Measurements from ENCODE around the gene NEK11. TPM values are rescaled to one million over a fixed set of nuclear protein-coding genes. Genes with fewer than 3 reads are reported as not detected.

Gene NEK11
- total RNA-seq, 1 experiment from 2014 or later: 13.2 TPM

GRCh38 chr3:131317667-131318066 is 291.0 kb downstream of the NEK11 start:
- H3K79me2 ChIP-seq (ENCODE audit: low read depth): no peaks in the 10 kb centered on the region
- H2AFZ ChIP-seq: no peak overlapping the region
- no peaks in the 10 kb centered on the region for H4K20me1 ChIP-seq (ENCODE audit: insufficient read depth)
- no peaks in the 10 kb centered on the region for H3K27me3 ChIP-seq (ENCODE audit: insufficient read depth, low read depth)
- no peaks in the 10 kb centered on the region for H3K9me3 ChIP-seq (ENCODE audit: insufficient read depth, low read depth)
- no peaks in the 10 kb centered on the region for H3F3A ChIP-seq (ENCODE audit: insufficient read depth, low read depth)
- no peaks in the 10 kb centered on the region for H3K4me1 ChIP-seq (replicated peaks; ENCODE audit: insufficient read depth)
- intact Hi-C loops (cut with micrococcal nuclease; ENCODE audit: unreplicated experiment): no loop called here
- ChIA-PET POLR2A (ENCODE audit: unreplicated experiment) (no interaction called here), CTCF (no interaction called here)
- BruUV-seq (replicated peaks): no TSS peak
- no peak for DNase-seq
- H3K9me2 ChIP-seq (ENCODE audit: insufficient read depth): no peaks in the 10 kb centered on the region
- H3K27ac ChIP-seq: no peak overlapping the region
- TF ChIP-seq, protein P1, sequence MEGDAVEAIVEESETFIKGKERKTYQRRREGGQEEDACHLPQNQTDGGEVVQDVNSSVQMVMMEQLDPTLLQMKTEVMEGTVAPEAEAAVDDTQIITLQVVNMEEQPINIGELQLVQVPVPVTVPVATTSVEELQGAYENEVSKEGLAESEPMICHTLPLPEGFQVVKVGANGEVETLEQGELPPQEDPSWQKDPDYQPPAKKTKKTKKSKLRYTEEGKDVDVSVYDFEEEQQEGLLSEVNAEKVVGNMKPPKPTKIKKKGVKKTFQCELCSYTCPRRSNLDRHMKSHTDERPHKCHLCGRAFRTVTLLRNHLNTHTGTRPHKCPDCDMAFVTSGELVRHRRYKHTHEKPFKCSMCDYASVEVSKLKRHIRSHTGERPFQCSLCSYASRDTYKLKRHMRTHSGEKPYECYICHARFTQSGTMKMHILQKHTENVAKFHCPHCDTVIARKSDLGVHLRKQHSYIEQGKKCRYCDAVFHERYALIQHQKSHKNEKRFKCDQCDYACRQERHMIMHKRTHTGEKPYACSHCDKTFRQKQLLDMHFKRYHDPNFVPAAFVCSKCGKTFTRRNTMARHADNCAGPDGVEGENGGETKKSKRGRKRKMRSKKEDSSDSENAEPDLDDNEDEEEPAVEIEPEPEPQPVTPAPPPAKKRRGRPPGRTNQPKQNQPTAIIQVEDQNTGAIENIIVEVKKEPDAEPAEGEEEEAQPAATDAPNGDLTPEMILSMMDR (conservative IDR thresholded peaks at IDR 0.05): no peak
- H3K4me2 ChIP-seq: no peak overlapping the region
- no peaks in the 10 kb centered on the region for H3K36me3 ChIP-seq (ENCODE audit: low read depth)
- no peak overlapping the region for H3K4me3 ChIP-seq

DNA sequence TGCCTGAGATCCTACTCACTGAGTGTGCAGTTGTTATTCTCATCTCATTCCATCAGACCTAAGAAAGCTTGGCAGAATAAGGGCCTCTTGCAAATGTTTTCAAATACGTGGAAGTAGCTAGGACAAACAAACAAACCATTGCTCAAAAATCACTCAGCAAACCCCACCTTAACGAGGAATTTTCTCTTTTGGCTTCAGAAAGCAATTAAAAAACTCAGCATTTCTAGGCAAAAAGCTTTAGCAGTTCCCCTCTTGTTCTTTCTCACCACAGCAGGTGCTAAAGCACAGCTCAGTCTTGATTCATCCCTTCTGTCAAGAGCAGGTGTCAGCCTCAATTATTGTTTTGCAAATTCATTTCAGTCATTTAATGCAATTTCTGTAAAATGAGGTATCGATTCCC is 296.3 kb downstream of the NEK11 start:
- no peak for DNase-seq
- intact Hi-C loops (cut with micrococcal nuclease; ENCODE audit: unreplicated experiment): no loop called here
- Histone ChIP-seq H3K4me3 (no peak overlapping the region), H3K27me3 (ENCODE audit: insufficient read depth, low read depth) (no peaks in the 10 kb centered on the region), H2AFZ (no peak overlapping the region), H3K79me2 (ENCODE audit: low read depth) (no peaks in the 10 kb centered on the region), H4K20me1 (ENCODE audit: insufficient read depth) (no peaks in the 10 kb centered on the region), H3K36me3 (ENCODE audit: low read depth) (no peaks in the 10 kb centered on the region), H3F3A (ENCODE audit: insufficient read depth, low read depth) (no peaks in the 10 kb centered on the region), H3K27ac (no peak overlapping the region), H3K9me3 (ENCODE audit: insufficient read depth, low read depth) (no peaks in the 10 kb centered on the region), H3K9me2 (ENCODE audit: insufficient read depth) (no peaks in the 10 kb centered on the region), H3K4me2 (no peak overlapping the region), H3K4me1 (replicated peaks; ENCODE audit: insufficient read depth) (no peaks in the 10 kb centered on the region)
- ChIA-PET POLR2A (ENCODE audit: unreplicated experiment) (no interaction called here), CTCF (no interaction called here)
- BruUV-seq (replicated peaks): no TSS peak
- TF ChIP-seq, protein P1 (conservative IDR thresholded peaks at IDR 0.05): no peak
- TF ChIP-seq EZH2 (IDR thresholded peaks at IDR 0.05; ENCODE audit: low read depth): no peak

DNA sequence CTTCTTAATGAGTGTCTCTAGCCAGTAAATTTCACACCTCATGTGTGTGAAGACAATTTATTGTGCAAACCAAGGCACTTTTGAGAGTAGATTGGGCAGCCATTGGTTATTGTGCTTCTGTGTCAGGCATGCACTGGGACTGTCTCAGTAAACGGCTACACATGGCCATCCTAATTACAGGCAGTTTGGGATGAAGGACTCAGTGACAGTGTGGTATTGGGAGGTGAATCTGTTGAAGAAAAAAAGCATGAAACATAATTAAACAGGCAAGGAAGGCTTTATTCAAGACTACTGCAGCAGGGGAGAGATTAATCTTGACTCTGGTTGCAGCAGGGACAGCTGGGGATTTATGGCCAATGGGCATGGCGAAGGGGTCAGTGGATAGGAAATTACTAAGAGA is 297.1 kb downstream of the NEK11 start:
- Histone ChIP-seq H3K4me2 (no peak overlapping the region), H3K27ac (no peak overlapping the region), H3K9me3 (ENCODE audit: insufficient read depth, low read depth) (no peaks in the 10 kb centered on the region), H3K79me2 (ENCODE audit: low read depth) (no peaks in the 10 kb centered on the region), H3K27me3 (ENCODE audit: insufficient read depth, low read depth) (no peaks in the 10 kb centered on the region), H3K4me1 (replicated peaks; ENCODE audit: insufficient read depth) (no peaks in the 10 kb centered on the region), H3K9me2 (ENCODE audit: insufficient read depth) (no peaks in the 10 kb centered on the region), H3K36me3 (ENCODE audit: low read depth) (no peaks in the 10 kb centered on the region), H3F3A (ENCODE audit: insufficient read depth, low read depth) (no peaks in the 10 kb centered on the region), H3K4me3 (no peak overlapping the region), H4K20me1 (ENCODE audit: insufficient read depth) (no peaks in the 10 kb centered on the region), H2AFZ (no peak overlapping the region)
- DNase-seq: no peak
- intact Hi-C loops (cut with micrococcal nuclease; ENCODE audit: unreplicated experiment): no loop called here
- TF ChIP-seq, protein P1 (conservative IDR thresholded peaks at IDR 0.05): no peak
- no peak for TF ChIP-seq EZH2 (IDR thresholded peaks at IDR 0.05; ENCODE audit: low read depth)
- CTCF ChIA-PET: no interaction called here
- no TSS peak for BruUV-seq (replicated peaks)
- POLR2A ChIA-PET (ENCODE audit: unreplicated experiment): no interaction called here

All from PC-9 (cell line).